ENCODE measurements around the gene SEC23IP.
"Not testable (repeated sequence)": the region's sequence is repeated elsewhere in the genome, so short reads cannot be mapped to it uniquely, and the experiment has no call there.

SEC23IP gene

DNA sequence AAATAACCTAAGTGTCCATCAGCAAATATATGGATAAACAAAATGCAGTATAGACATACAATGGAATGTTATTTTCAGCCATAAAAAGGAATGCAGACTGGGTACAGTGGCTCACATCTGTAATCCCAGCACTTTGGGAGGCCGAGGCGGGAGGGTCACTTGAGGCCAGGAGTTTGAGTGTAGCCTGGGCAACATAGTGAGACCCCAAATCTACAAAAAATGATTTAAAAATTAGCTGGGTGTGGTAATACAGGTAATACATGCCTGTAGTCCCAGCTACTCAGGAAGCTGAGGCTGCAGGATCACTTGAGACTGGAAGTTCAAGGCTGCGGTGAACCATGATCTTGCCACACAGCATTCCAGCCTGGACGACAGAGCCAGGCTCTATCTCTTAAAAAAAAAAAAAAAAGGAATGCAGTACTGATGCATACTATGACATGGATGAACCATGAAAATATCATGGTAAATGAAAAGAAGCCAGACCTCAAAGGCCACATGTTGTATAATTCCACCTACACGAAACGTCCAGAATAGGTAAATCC is 26.8 kb upstream of the SEC23IP start:
- H3K4me3 ChIP-seq (replicated peaks; ENCODE audit: low read depth, low read length): no peak overlapping the region
- DNase-seq (ENCODE audit: extremely low read depth, low read depth): no peak
- TF ChIP-seq, protein P1, sequence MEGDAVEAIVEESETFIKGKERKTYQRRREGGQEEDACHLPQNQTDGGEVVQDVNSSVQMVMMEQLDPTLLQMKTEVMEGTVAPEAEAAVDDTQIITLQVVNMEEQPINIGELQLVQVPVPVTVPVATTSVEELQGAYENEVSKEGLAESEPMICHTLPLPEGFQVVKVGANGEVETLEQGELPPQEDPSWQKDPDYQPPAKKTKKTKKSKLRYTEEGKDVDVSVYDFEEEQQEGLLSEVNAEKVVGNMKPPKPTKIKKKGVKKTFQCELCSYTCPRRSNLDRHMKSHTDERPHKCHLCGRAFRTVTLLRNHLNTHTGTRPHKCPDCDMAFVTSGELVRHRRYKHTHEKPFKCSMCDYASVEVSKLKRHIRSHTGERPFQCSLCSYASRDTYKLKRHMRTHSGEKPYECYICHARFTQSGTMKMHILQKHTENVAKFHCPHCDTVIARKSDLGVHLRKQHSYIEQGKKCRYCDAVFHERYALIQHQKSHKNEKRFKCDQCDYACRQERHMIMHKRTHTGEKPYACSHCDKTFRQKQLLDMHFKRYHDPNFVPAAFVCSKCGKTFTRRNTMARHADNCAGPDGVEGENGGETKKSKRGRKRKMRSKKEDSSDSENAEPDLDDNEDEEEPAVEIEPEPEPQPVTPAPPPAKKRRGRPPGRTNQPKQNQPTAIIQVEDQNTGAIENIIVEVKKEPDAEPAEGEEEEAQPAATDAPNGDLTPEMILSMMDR (IDR thresholded peaks at IDR 0.05; ENCODE audit: low read depth, low read length, missing control alignments): no peak

DNA sequence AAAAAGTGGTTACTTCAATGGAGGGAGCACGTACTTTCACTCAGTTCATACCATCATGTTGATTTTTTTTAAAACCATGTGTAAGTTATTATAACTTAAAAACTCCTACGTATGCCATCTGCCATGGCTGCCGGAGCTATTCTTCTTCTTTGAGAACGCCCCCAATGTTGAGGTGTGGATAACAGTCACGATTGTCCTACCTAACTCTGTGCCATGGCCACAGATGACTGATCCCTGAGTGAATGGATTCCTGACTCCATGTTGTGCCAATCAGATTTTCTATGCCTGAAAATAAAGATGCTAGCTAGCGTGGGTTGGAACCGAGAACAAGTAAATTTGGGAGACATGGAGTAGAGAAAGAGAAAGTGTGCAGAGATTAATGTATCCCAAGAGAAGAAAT is 25.2 kb upstream of the SEC23IP start:
- DNase-seq (ENCODE audit: extremely low read depth, low read depth): no peak
- no peak overlapping the region for H3K4me3 ChIP-seq (replicated peaks; ENCODE audit: low read depth, low read length)
- TF ChIP-seq, protein P1 (IDR thresholded peaks at IDR 0.05; ENCODE audit: low read depth, low read length, missing control alignments): no peak

DNA sequence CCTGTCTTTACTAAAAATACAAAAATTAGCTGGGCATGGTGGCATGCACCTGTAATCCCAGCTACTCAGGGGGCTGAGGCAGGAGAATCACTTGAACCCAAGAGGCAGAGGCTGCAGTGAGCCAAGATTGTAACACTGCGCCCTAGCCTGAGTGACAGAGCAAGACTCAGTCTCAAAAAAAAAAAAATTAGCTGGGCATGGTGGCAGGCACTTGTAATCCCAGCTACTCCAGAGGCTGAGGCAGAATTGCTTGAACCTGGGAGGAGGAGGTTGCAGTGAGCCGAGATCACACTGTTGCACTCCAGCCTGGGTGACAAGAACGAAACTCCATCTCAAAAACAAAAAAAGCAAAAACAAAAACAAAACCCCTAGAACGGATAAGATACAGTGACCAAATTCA is 23.1 kb upstream of the SEC23IP start:
- H3K4me3 ChIP-seq (replicated peaks; ENCODE audit: low read depth, low read length); DNase-seq (ENCODE audit: extremely low read depth, low read depth): not testable (repeated sequence)

DNA sequence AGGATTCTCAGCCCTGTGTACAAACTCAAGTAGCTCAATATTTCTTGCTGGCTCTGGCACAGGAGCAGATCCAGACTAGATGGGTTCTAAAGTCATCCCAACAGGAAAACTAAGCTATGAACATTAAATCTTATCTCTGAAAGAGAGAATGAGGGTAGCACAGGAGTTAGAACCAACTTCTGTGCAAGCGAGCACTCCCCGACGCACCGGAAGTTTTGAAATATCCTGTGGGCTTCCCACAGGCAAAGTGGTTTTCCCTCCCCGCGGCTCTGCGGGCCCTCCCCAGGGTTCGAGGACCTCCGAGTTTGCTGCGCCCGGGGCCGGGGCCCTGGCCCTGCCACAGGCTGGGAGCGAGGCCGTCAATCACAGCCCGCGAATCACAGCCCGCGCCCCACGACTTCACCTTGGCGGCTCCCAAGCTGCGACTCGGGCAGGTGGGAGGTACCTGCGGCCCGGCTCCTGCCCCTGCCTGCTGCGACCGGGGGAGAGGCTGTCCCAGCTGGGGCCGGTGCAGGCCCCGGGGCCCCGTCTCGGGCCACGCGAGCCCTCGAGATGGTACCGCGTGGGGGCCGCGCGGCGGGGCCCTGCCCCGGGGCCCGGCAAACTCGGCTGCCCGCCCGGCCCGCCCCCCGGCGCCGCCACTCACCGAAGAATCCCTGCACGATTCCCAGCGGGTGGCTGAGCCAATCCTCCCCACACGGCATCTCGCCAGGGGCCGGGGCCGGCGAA is 20.5 kb upstream of the SEC23IP start:
- TF ChIP-seq, protein P1 (IDR thresholded peaks at IDR 0.05; ENCODE audit: low read depth, low read length, missing control alignments): no peak
- peak overlapping the region; percentile 89 for H3K4me3 ChIP-seq (replicated peaks; ENCODE audit: low read depth, low read length)
- DNase-seq (ENCODE audit: extremely low read depth, low read depth): no peak

DNA sequence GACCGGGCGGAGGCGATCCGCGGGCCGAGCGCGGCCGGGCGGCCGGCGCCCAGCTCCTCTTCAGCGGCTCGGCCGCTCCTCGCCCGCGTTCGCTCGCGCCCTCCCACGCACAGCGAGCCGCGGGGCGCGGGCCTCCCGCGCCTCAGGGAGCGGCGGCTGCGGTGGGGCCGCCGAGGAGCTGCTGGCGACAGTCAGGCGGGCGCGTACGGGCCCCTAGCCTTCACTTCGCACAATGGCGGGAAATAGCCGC is 20.0 kb upstream of the SEC23IP start, which contains the start of gene MCMBP:
TSS of gene MCMBP (minus strand) at position 234 of the 250 bp plus-strand sequence. CDS start 259 bp downstream, outside the sequence.
- no peak for DNase-seq (ENCODE audit: extremely low read depth, low read depth)
- H3K4me3 ChIP-seq (replicated peaks; ENCODE audit: low read depth, low read length): peak within 1 kb of the TSS; percentile 89
- TF ChIP-seq, protein P1 (IDR thresholded peaks at IDR 0.05; ENCODE audit: low read depth, low read length, missing control alignments): no peak

DNA sequence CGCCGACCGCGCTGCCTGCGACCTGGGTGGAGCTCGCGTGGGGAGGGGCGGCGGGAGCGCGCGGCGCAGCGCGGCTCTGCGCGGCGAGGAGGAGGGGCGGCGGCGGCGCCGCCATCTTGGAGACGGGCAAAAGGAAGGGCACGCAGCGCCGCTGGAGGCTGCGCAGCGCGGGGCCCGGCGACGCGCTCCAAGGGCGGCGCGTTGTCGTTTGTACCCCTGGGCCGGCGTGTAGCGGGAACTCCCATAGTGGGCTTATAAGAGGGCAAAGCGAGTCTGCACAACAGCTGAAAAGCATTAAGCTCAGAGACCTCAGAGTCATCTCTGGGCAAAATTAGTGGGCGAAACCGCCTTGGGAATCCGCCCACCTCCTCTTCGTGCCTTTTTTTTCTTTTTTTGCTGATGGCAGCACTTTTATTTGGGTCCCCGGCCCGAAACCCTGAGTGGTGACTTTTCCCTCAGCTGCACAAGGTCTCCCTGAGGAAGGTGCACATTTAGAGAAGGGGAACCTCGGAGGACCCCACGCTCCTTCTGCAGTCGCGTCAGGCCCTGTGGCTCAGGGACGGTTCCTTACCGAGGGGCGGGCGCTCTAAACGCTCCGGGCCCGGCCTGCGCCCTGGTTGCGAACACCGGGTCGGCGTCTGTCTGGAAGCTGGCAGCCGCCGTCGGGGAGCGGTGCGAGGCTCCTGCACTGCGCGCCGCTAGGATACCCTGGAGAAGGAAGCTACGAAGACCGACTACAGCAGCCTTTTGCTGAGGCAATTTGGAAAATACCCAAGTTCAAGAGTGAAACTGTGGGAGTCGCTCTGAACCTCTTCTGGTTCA is 19.5 kb upstream of the SEC23IP start:
- no peak for DNase-seq (ENCODE audit: extremely low read depth, low read depth)
- H3K4me3 ChIP-seq (replicated peaks; ENCODE audit: low read depth, low read length): peak overlapping the region; percentile 89
- TF ChIP-seq, protein P1 (IDR thresholded peaks at IDR 0.05; ENCODE audit: low read depth, low read length, missing control alignments): no peak

DNA sequence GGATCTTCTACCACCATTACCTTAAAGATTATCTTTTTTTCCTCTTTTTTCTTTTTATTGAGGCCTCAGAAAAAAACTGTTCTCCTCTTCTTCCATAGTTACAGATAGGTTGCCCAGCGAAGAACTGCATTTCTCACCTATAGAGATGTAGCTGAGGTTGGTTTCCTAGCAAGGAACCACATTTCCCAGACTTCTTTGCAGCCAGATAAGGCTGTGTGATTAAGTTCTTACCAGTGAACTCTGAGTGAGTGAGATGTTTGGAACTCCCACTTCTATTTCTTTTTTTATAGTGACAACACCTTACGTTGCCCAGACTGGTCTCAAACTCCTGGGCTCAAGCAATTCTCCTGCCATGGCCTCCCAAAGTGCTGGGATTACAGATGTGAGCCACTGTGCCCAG is 14.0 kb upstream of the SEC23IP start:
- TF ChIP-seq, protein P1 (IDR thresholded peaks at IDR 0.05; ENCODE audit: low read depth, low read length, missing control alignments): no peak
- no peak for DNase-seq (ENCODE audit: extremely low read depth, low read depth)
- no peak overlapping the region for H3K4me3 ChIP-seq (replicated peaks; ENCODE audit: low read depth, low read length)

DNA sequence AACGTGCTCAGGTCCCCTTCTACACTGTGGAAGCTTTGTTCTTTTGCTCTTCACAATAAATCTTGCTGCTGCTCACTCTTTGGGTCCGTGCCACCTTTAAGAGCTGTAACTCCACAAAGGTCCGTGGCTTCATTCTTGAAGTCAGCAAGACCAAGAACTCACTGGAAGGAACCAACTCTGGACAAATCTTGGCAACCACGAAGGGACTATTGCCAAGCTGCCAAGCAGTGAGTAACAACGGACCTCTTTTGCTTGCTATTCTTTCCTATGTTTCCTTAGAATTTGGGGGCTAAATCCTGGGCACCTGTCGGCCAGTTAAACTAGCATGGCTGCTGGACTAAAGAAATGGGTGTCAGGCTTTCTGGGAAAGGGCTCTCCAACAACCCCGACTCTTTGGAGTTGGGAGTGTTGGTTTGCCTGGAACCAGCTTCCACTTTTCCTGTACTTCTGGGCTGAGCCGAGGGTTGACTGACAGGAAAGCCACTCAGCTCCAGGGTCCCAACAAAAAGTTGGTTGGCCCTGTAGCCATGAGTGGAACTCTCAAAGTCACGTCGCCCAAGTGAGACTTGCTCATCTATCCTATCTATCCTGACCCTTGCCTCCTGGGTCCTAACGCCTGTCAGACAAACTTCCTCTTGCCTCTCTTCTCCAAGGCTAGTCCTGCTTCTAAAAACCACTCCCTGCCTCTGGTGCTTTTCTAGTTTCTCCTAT is 8.5 kb upstream of the SEC23IP start:
- not testable (repeated sequence) for DNase-seq (ENCODE audit: extremely low read depth, low read depth); H3K4me3 ChIP-seq (replicated peaks; ENCODE audit: low read depth, low read length)

DNA sequence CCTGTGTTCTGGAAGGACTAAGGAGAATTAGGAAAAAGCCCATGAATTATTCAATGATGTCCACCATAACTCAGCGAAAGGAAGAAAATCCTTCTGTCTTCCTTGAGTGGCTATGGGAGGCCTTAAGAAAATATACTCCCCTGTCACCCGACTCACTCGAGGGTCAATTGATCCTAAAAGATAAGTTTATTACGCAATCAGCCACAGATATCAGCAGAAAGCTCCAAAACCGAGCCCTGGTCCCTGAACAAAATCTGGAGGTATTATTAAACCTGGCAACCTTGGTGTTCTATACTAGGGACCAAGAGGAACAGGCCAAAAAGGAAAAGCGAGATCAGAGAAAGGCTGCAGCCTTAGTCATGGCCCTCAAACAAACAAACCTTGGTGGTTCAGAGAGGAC is 6.5 kb upstream of the SEC23IP start:
- not testable (repeated sequence) for DNase-seq (ENCODE audit: extremely low read depth, low read depth); H3K4me3 ChIP-seq (replicated peaks; ENCODE audit: low read depth, low read length)

DNA sequence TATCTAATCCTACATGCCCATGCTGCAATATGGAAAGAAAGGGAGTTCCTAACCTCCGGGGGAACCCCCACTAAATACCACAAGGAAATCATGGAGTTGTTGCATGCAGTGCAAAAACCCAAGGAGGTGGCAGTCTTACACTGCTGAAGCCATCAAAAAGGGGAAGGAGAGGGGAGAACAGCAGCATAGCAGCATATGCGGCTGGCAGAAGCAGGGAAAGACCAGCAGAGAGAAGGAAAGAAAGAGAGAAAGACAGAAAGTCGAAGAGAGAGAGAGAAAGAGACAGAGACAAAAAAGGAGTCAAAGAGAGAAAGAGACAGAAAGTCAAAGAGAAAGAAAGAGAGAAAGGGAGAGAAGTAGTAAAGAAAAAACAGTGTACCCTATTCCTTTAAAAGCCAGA is 3.8 kb upstream of the SEC23IP start:
- not testable (repeated sequence) for DNase-seq (ENCODE audit: extremely low read depth, low read depth); H3K4me3 ChIP-seq (replicated peaks; ENCODE audit: low read depth, low read length)

All from HFF-Myc (cell line).